ENCODE data around the gene GLRA3. TPM values are rescaled to one million over a fixed set of nuclear protein-coding genes. Genes with fewer than 3 reads are reported as not detected.

Gene GLRA3
- total and polyA plus RNA-seq, 4 donors: 0.06 to 0.15 TPM; not detected in 2

DNA sequence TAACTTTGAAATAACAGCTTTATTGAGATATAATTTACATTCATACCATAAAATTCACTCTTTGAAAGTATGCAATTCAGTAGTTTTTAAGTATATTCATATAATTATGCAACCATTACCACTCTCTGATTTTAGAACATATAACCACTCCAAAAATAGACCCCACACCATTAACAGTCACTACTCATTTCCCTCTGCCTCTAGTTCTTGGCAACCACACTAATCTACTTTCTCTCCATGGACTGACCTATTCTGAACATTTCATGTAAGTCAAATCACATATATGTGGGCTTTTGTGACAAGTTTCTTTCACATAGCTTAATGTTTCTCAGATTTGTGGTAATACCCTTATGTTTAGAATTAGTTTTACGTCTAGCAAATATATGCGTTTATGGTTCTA lies 19.5 kb upstream of the GLRA3 start:
- WGBS, 2 donors: 87 to 89% methylated on average over 2 of the region's 2 CpGs
- Histone ChIP-seq H3K9ac (ENCODE audit: insufficient read depth in 1 of 2, low read length in 2 of 2) (no peak overlapping the region), H3K4me1 (ENCODE audit: control insufficient read depth in 5 of 5, insufficient read depth in 5 of 5, low read length in 5 of 5) (no peaks in the 10 kb centered on the region), H3K9me3 (ENCODE audit: control insufficient read depth in 4 of 4, insufficient read depth in 3 of 4, low read length in 3 of 4) (no peaks in the 10 kb centered on the region), H3K36me3 (ENCODE audit: control insufficient read depth in 4 of 4, insufficient read depth in 4 of 4, low read length in 4 of 4) (no peaks in the 10 kb centered on the region), H3K4me3 (no peak overlapping the region), H3K27me3 (ENCODE audit: control insufficient read depth in 3 of 3, insufficient read depth in 3 of 3, low read length in 2 of 3) (no peaks in the 10 kb centered on the region), H3K27ac (ENCODE audit: low read depth in 1 of 2, low read length in 1 of 2) (no peak overlapping the region)
- no peak for TF ChIP-seq CTCF (IDR thresholded peaks at IDR 0.05; ENCODE audit: control extremely low read depth, extremely low read depth)
- no peak for ATAC-seq (ENCODE audit: insufficient read depth, low FRiP score)
- no peak for DNase-seq

- TF ChIP-seq CTCF (IDR thresholded peaks at IDR 0.05; ENCODE audit: control extremely low read depth, extremely low read depth): no peak
- 74 to 80% methylated on average over 2 of the region's 2 CpGs for WGBS, 2 donors
- no peaks in the 10 kb centered on the region for H3K9me3 ChIP-seq (ENCODE audit: control insufficient read depth in 4 of 4, insufficient read depth in 3 of 4, low read length in 3 of 4)
- H3K27me3 ChIP-seq (ENCODE audit: control insufficient read depth in 3 of 3, insufficient read depth in 3 of 3, low read length in 2 of 3): no peaks in the 10 kb centered on the region
- H3K4me3 ChIP-seq: no peak overlapping the region
- no peaks in the 10 kb centered on the region for H3K36me3 ChIP-seq (ENCODE audit: control insufficient read depth in 4 of 4, insufficient read depth in 4 of 4, low read length in 4 of 4)
- DNase-seq: no peak
- H3K27ac ChIP-seq (ENCODE audit: low read depth in 1 of 2, low read length in 1 of 2): no peak overlapping the region
- H3K9ac ChIP-seq (ENCODE audit: insufficient read depth in 1 of 2, low read length in 2 of 2): no peak overlapping the region
- no peak for ATAC-seq (ENCODE audit: insufficient read depth, low FRiP score)
- H3K4me1 ChIP-seq (ENCODE audit: control insufficient read depth in 5 of 5, insufficient read depth in 5 of 5, low read length in 5 of 5): no peaks in the 10 kb centered on the region
Observed at GRCh38 chr4:174847801-174848427, 18.9 kb upstream of the GLRA3 start.

- H3K4me3 ChIP-seq: no peak overlapping the region
- no peaks in the 10 kb centered on the region for H3K27me3 ChIP-seq (ENCODE audit: control insufficient read depth in 3 of 3, insufficient read depth in 3 of 3, low read length in 2 of 3)
- H3K36me3 ChIP-seq (ENCODE audit: control insufficient read depth in 4 of 4, insufficient read depth in 4 of 4, low read length in 4 of 4): no peaks in the 10 kb centered on the region
- H3K9ac ChIP-seq (ENCODE audit: insufficient read depth in 1 of 2, low read length in 2 of 2): no peak overlapping the region
- no peak for TF ChIP-seq CTCF (IDR thresholded peaks at IDR 0.05; ENCODE audit: control extremely low read depth, extremely low read depth)
- ATAC-seq (ENCODE audit: insufficient read depth, low FRiP score) (no peak), DNase-seq (no peak)
- H3K9me3 ChIP-seq (ENCODE audit: control insufficient read depth in 4 of 4, insufficient read depth in 3 of 4, low read length in 3 of 4): no peaks in the 10 kb centered on the region
- H3K27ac ChIP-seq (ENCODE audit: low read depth in 1 of 2, low read length in 1 of 2): no peak overlapping the region
- no peaks in the 10 kb centered on the region for H3K4me1 ChIP-seq (ENCODE audit: control insufficient read depth in 5 of 5, insufficient read depth in 5 of 5, low read length in 5 of 5)
Observed at GRCh38 chr4:174835536-174835935, 6.5 kb upstream of the GLRA3 start.

DNA sequence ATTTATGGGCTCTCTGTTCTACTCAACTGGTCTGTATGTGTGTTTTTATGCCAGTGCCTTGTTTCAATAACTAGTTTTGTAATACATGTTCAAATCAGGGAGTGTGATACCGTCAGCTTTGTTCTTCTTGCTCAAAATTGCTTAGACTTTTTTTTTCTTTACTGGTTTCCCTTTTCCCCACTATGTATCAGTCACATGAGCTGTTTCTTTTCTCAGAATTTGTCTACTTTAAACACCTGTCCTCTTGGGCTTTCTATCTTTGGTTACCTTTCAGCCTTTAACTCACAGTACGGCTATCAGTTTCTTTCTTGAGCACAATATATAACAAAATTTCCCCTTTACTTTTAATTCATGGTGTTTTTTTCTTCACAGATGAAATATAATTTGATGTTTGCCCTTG lies 5.4 kb upstream of the GLRA3 start:
- DNase-seq (no peak), ATAC-seq (ENCODE audit: insufficient read depth, low FRiP score) (no peak)
- Histone ChIP-seq H3K9ac (ENCODE audit: insufficient read depth in 1 of 2, low read length in 2 of 2) (no peak overlapping the region), H3K4me3 (no peak overlapping the region), H3K9me3 (ENCODE audit: control insufficient read depth in 4 of 4, insufficient read depth in 3 of 4, low read length in 3 of 4) (no peaks in the 10 kb centered on the region), H3K36me3 (ENCODE audit: control insufficient read depth in 4 of 4, insufficient read depth in 4 of 4, low read length in 4 of 4) (no peaks in the 10 kb centered on the region), H3K27ac (ENCODE audit: low read depth in 1 of 2, low read length in 1 of 2) (no peak overlapping the region), H3K4me1 (ENCODE audit: control insufficient read depth in 5 of 5, insufficient read depth in 5 of 5, low read length in 5 of 5) (no peaks in the 10 kb centered on the region), H3K27me3 (ENCODE audit: control insufficient read depth in 3 of 3, insufficient read depth in 3 of 3, low read length in 2 of 3) (no peaks in the 10 kb centered on the region)
- 92 to 96% methylated on average over 2 of the region's 2 CpGs for WGBS, 2 donors
- TF ChIP-seq CTCF (IDR thresholded peaks at IDR 0.05; ENCODE audit: control extremely low read depth, extremely low read depth): no peak
